GM12878 (cell line): Measurements from ENCODE around the gene TMEM63B. TPM values are rescaled to one million over a fixed set of nuclear protein-coding genes. Genes with fewer than 3 reads are reported as not detected.

Experiments
- ATAC-seq: fragments of 200-7000 bp; cut with Tn5 transposase; 3 replicates; pipeline ENCODE4 v1.9.1; 2020; ENCODE audit warnings: mild to moderate bottlenecking, moderate library complexity
- BruUV-seq: library from RNA; stranded (reverse); fragments of 400-500 nt; replicated peaks from 2 replicates; lab custom pipeline; 2021; lab: Mats Ljungman, UMichigan
- CTCF ChIA-PET: fragments of 300-600 bp; sonication (Branson Sonifier 250); formaldehyde crosslinking; extraction: SDS; loops from one replicate; lab custom pipeline; 2021; ENCODE audit warnings: inconsistent platforms; lab: Yijun Ruan, JAX
- POLR2A ChIA-PET: fragments of 350-600 bp; formaldehyde crosslinking; extraction: SDS; loops from one replicate; lab custom pipeline; 2021; ENCODE audit warnings: inconsistent platforms; lab: Charles Lee
- RAD21 ChIA-PET: fragments of 300-600 bp; sonication (Branson Sonifier 250); formaldehyde crosslinking; loops from one replicate; lab custom pipeline; 2023; ENCODE audit warnings: antibody characterized with exemption; ENCODE audit not compliant: unreplicated experiment; lab: Charles Lee
- SMC1A ChIA-PET: fragments of 300-600 bp; sonication (Branson Sonifier 250); formaldehyde crosslinking; loops from one replicate; lab custom pipeline; 2023; ENCODE audit not compliant: unreplicated experiment, uncharacterized antibody; lab: Charles Lee
- DNase-seq: peaks from one replicate; pipeline ENCODE4 v3.0.0-alpha.2; 2011; ENCODE audit warnings: low read depth, low spot score
- FAIRE-seq: peaks from 3 replicates; lab custom pipeline; 2011; peaks lifted over from hg19 to GRCh38; lab: Jason Lieb, UNC
- H2AFZ ChIP-seq: 2 replicates; pipeline ENCODE4 v1.6.0; 2011; ENCODE audit warnings: low read depth, low read length, control low read depth; ENCODE audit not compliant: control insufficient read depth
- H3K27ac ChIP-seq: 2 replicates; pipeline ENCODE4 v1.5.1; 2011; ENCODE audit warnings: control low read depth; ENCODE audit not compliant: control insufficient read depth, insufficient read depth
- H3K27me3 ChIP-seq, 2 experiments: replicated peaks in 1 of 2; 2 replicates each; pipeline versions ENCODE4 v1.6.0 to v1.6.1; 2011; ENCODE audit warnings: low read length in 1 of 2; ENCODE audit not compliant: control insufficient read depth in 2 of 2, insufficient read depth in 2 of 2
- H3K36me3 ChIP-seq, 2 experiments: 2 replicates each; pipeline ENCODE4 v1.5.1; 2011; ENCODE audit warnings: low read length in 1 of 2; ENCODE audit not compliant: control insufficient read depth in 2 of 2, insufficient read depth in 2 of 2
- H3K4me1 ChIP-seq: 2 replicates; pipeline ENCODE4 v1.6.1; 2011; ENCODE audit warnings: mild to moderate bottlenecking, low read length, moderate library complexity, mixed read lengths; ENCODE audit not compliant: control insufficient read depth, insufficient read depth
- H3K4me2 ChIP-seq: 2 replicates; pipeline ENCODE4 v1.6.0; 2011; ENCODE audit warnings: control low read depth; ENCODE audit not compliant: control insufficient read depth, insufficient read depth
- H3K4me3 ChIP-seq: fragments of 200-600 bp; sonication (generic); 2 replicates; pipeline ENCODE4 v1.5.1; 2016
- H3K79me2 ChIP-seq: 2 replicates; pipeline ENCODE4 v1.6.0; 2011; ENCODE audit warnings: low read length; ENCODE audit not compliant: control insufficient read depth, insufficient read depth
- H3K9ac ChIP-seq: 2 replicates; pipeline ENCODE4 v1.8.0; 2011; ENCODE audit warnings: low read length, control low read depth, mixed read lengths; ENCODE audit not compliant: control insufficient read depth, insufficient read depth
- H3K9me3 ChIP-seq: replicated peaks from 3 replicates; pipeline ENCODE4 v1.5.1; 2011; ENCODE audit warnings: mild to moderate bottlenecking, low read length; ENCODE audit not compliant: control insufficient read depth, insufficient read depth
- H4K20me1 ChIP-seq: 2 replicates; pipeline ENCODE4 v1.6.0; 2011; ENCODE audit not compliant: control insufficient read depth, insufficient read depth
- BACH1 ChIP-seq: fragments of 450-650 bp; IDR thresholded peaks from 2 replicates; pipeline ENCODE4 v1.6.1; 2017; ENCODE audit warnings: mild to moderate bottlenecking, borderline replicate concordance
- CHD2 ChIP-seq: IDR thresholded peaks from 2 replicates; pipeline ENCODE4 v1.6.1; 2011; ENCODE audit warnings: low read depth, low read length, improper control_type of control experiment, borderline replicate concordance
- GABPA ChIP-seq: IDR thresholded peaks from 2 replicates; pipeline ENCODE4 v1.6.1; 2014; ENCODE audit warnings: antibody characterized with exemption, low read depth, mild to moderate bottlenecking, inconsistent platforms
- IKZF1 ChIP-seq: fragments of 450-650 bp; conservative IDR thresholded peaks from 2 replicates; pipeline ENCODE4 v1.6.1; 2017; ENCODE audit warnings: antibody characterized with exemption, mild to moderate bottlenecking
- IKZF2 ChIP-seq, 2 experiments: fragments of 450-650 bp; IDR thresholded peaks; 2 replicates each; pipeline ENCODE4 v1.6.1; 2017; ENCODE audit warnings: mild to moderate bottlenecking in 2 of 2, moderate library complexity in 2 of 2
- IRF3 ChIP-seq: fragments of 450-650 bp; IDR thresholded peaks from 2 replicates; pipeline ENCODE4 v1.6.1; 2014; ENCODE audit warnings: mild to moderate bottlenecking
- MEF2A ChIP-seq: IDR thresholded peaks from 2 replicates; pipeline ENCODE4 v1.6.1; 2011; ENCODE audit warnings: low read depth, mild to moderate bottlenecking, low read length, moderate library complexity; ENCODE audit not compliant: insufficient read depth
- NFXL1 ChIP-seq: fragments of 450-650 bp; IDR thresholded peaks from 2 replicates; pipeline ENCODE4 v1.6.1; 2017; ENCODE audit warnings: antibody characterized with exemption, mild to moderate bottlenecking, borderline replicate concordance
- NR2C1 ChIP-seq: fragments of 450-650 bp; IDR thresholded peaks from 2 replicates; pipeline ENCODE4 v1.6.1; 2017; ENCODE audit warnings: antibody characterized with exemption, mild to moderate bottlenecking, moderate library complexity
- PML ChIP-seq: IDR thresholded peaks from 2 replicates; pipeline ENCODE4 v1.6.1; 2012; ENCODE audit warnings: low read length, inconsistent platforms
- POLR2AphosphoS5 ChIP-seq: IDR thresholded peaks from 2 replicates; pipeline ENCODE4 v1.6.1; 2011; ENCODE audit warnings: mild to moderate bottlenecking, low read length, inconsistent platforms
- RBBP5 ChIP-seq: fragments of 200-600 bp; sonication (generic); conservative IDR thresholded peaks from 2 replicates; pipeline ENCODE4 v1.6.1; 2016
- RUNX3 ChIP-seq: IDR thresholded peaks from 2 replicates; pipeline ENCODE4 v1.6.1; 2012; ENCODE audit warnings: low read length, inconsistent platforms
- SIN3A ChIP-seq: IDR thresholded peaks from 2 replicates; pipeline ENCODE4 v1.6.1; 2012; ENCODE audit warnings: low read depth, low read length, improper control_type of control experiment
- SKIL ChIP-seq: fragments of 450-650 bp; IDR thresholded peaks from 2 replicates; pipeline ENCODE4 v1.6.1; 2017; ENCODE audit warnings: mild to moderate bottlenecking, low read depth, inconsistent platforms; ENCODE audit not compliant: poor library complexity, severe bottlenecking
- SRF ChIP-seq, 2 experiments: IDR thresholded peaks; 2 replicates each; pipeline ENCODE4 v1.6.1; 2011; ENCODE audit warnings: low read depth in 2 of 2, low read length in 2 of 2, mild to moderate bottlenecking in 1 of 2, moderate library complexity in 1 of 2
- WGBS: methylation state at CpG from one replicate; pipeline ENCODE4 v1.1.6; 2016; ENCODE audit warnings: low lambda C conversion rate; ENCODE audit not compliant: insufficient replicate concordance, insufficient coverage; ENCODE audit errors: missing lambda C conversion rate; 5-methylcytosine and 5-hydroxymethylcytosine counted together
- in situ Hi-C: fragments of 300-500 bp; cut with MboI; formaldehyde crosslinking; loops from 9 replicates; pipeline ENCODE4 v1.14.3; 2018; ENCODE audit warnings: mixed read lengths
- intact Hi-C: fragments of 100-400 bp; cut with micrococcal nuclease; formaldehyde crosslinking; loops from one replicate; pipeline ENCODE4 v1.14.2; 2022; ENCODE audit not compliant: unreplicated experiment
- polyA plus RNA-seq, 11 experiments: library from polyadenylated mRNA; depleted of rRNA in 4 of 11; unstranded in 6 of 11; stranded (reverse) in 5 of 11; fragments of >200 nt; fragmentation: Nextera tagmentation in 4 of 11; fragmentation: Illumina TruSeq in 1 of 11; extraction: Ambion mirVana in 4 of 11; extraction: Trizol in 1 of 11; gene quantifications; 1 replicate in 1 of 11; 2 replicates in 10 of 11; pipeline versions ENCODE4 v1.2.1 to v1.2.3, GENCODE V29; 2011 to 2016; ENCODE audit warnings: inconsistent platforms in 2 of 11, missing spikeins in 2 of 11, low read depth in 1 of 11
- total RNA-seq, 4 experiments: library from RNA; depleted of rRNA in 3 of 4; stranded (reverse); fragments of >200 nt in 3 of 4; fragmentation: Illumina TruSeq in 1 of 4; extraction: Trizol in 1 of 4; gene quantifications; 2 replicates each; pipeline versions ENCODE4 v1.2.1 to v1.2.3, GENCODE V29; 2013 to 2021

The TMEM63B gene
- total and polyA plus RNA-seq, 10 of the 15 experiments (the other 5 are each of a cell fraction or from before 2014, with no cell fraction given) = 0.09 to 15.0 (median 7.1) TPM; not detected in 1

- Histone ChIP-seq H3K27ac (peak overlapping the region; percentile 31), H3K36me3 (0 out of 4 replicates have a peak, but pooled peaks cover 0 to 6% of the 10 kb centered on the region in 2 experiments), H4K20me1 (peaks cover 8% of the 10 kb centered on the region), H3K79me2 (peaks cover 96% of the 10 kb centered on the region), H3K27me3 (no peaks in the 10 kb centered on the region), H3K4me1 (peaks cover 33% of the 10 kb centered on the region), H3K4me2 (peak overlapping the region; percentile 96), H3K4me3 (peak overlapping the region; percentile 46; the same call in 1 of the 2 replicates), H3K9ac (no peak overlapping the region; the same call in 1 of the 2 replicates), H2AFZ (no peak overlapping the region), H3K9me3 (no peaks in the 10 kb centered on the region)
- SMC1A ChIA-PET = interaction anchor here (0.7 to 1.0 kb wide), 2 partner anchors 15 to 26 kb away, joined by 3 to 4 read pairs; no protein-coding TSS in a partner anchor
- 10% methylated on average over 1 of the region's 1 CpG for WGBS
- TF ChIP-seq MEF2A (no peak), GABPA (no peak), NR2C1 (no peak), BACH1 (no peak), SIN3A (no peak), RUNX3 (peak; percentile 75), POLR2AphosphoS5 (no peak), RBBP5 (no peak), SKIL (peak; percentile 30), NFXL1 (no peak), CHD2 (no peak), IKZF2 (IDR thresholded peaks at IDR 0.05) (peak; percentile 79 to 80), IRF3 (no peak), SRF (IDR thresholded peaks at IDR 0.05; ENCODE audit: low read depth in 2 of 2, low read length in 2 of 2) (no peak), PML (no peak), IKZF1 (peak; percentile 55)
- ATAC-seq (no peak), FAIRE-seq (no peak), DNase-seq (peak; percentile 25)
- RAD21 ChIA-PET = interaction anchor here (1.5 kb wide), 1 partner anchor 50 kb away, joined by 5 read pairs; no protein-coding TSS in a partner anchor
- intact Hi-C loops (no loop called here), in situ Hi-C loops (no loop called here)
- BruUV-seq = no TSS peak
- POLR2A ChIA-PET = interaction anchor here (1.4 kb wide), 1 partner anchor 123 kb away, joined by 4 read pairs; no protein-coding TSS in a partner anchor
- CTCF ChIA-PET = interaction anchor here (0.8 to 1.8 kb wide), 4 partner anchors 10 to 353 kb away, joined by 3 to 11 read pairs (median 4); partner anchors contain the start of gene VEGFA
These were observed 4.6 kb upstream of the TMEM63B start for GRCh38 chr6:44122801-44123200.
